HepG2 (cell line): ENCODE measurements around the gene KRTAP10-11.

Experiments used
- ATF3 ChIP-seq: sonication (generic); formaldehyde crosslinking; IDR thresholded peaks from 2 replicates; pipeline ENCODE4 v1.4.0; 2020; ENCODE audit warnings: missing genetic modification reagents
- CTCF ChIP-seq: sonication (generic); formaldehyde crosslinking; IDR thresholded peaks from 2 replicates; pipeline ENCODE4 v1.5.0; 2020; ENCODE audit warnings: mild to moderate bottlenecking, missing genetic modification reagents, moderate library complexity
- MAX ChIP-seq: IDR thresholded peaks from 2 replicates; pipeline ENCODE4 v1.6.1; 2012; ENCODE audit warnings: inconsistent platforms
- USF2 ChIP-seq, 2 experiments: sonication (generic) in 1 of 2; formaldehyde crosslinking in 1 of 2; IDR thresholded peaks; 2 replicates each; pipeline versions ENCODE4 v1.5.1 to v1.6.1; 2011 to 2020; ENCODE audit warnings: borderline replicate concordance in 1 of 2, low read depth in 1 of 2, low read length in 1 of 2, mild to moderate bottlenecking in 1 of 2, missing genetic modification reagents in 1 of 2, moderate library complexity in 1 of 2

- no peak for TF ChIP-seq USF2 (IDR thresholded peaks at IDR 0.05; ENCODE audit: low read depth, low read length)
- no peak for TF ChIP-seq USF2 (CRISPR knock-in tag; IDR thresholded peaks at IDR 0.05; ENCODE audit: borderline replicate concordance)
- TF ChIP-seq CTCF, result no peak
- TF ChIP-seq MAX, result no peak
- no peak for TF ChIP-seq ATF3 (CRISPR knock-in tag)
Measured at GRCh38 chr21:44667612-44668011, 21.4 kb downstream of the KRTAP10-11 start.
